Panc1 (cell line): ENCODE measurements around the gene INPP5A. TPM values are rescaled to one million over a fixed set of nuclear protein-coding genes. Genes with fewer than 3 reads are reported as not detected.
A peak's percentile ranks its signal among the peaks of the same experiment; 100 is the strongest.

ENCODE experiments used
- ATAC-seq: fragments of 200-7000 bp; cut with Tn5 transposase; 2 replicates; pipeline ENCODE4 v1.9.1; 2020; ENCODE audit warnings: mild to moderate bottlenecking, moderate library complexity
- BruUV-seq: library from RNA; stranded (reverse); fragments of 400-500 nt; replicated peaks from 2 replicates; lab custom pipeline; 2021; lab: Mats Ljungman, UMichigan
- CTCF ChIA-PET: fragments of 300-600 bp; sonication (Branson Sonifier 250); formaldehyde crosslinking; loops from one replicate; lab custom pipeline; 2022; ENCODE audit warnings: antibody characterized with exemption; lab: Charles Lee
- POLR2A ChIA-PET: fragments of 300-600 bp; sonication (Branson Sonifier 250); formaldehyde crosslinking; loops from one replicate; lab custom pipeline; 2022; ENCODE audit warnings: antibody characterized with exemption; lab: Charles Lee
- DNase-seq: peaks from one replicate; pipeline ENCODE4 v3.0.0-alpha.2; 2010; ENCODE audit warnings: low read depth, low spot score
- H3K27ac ChIP-seq: 2 replicates; pipeline ENCODE4 v1.5.1; 2011; ENCODE audit warnings: mild to moderate bottlenecking, low read length, inconsistent platforms
- H3K27me3 ChIP-seq: fragments of 200-500 bp; sonication (Bioruptor generic); 2 replicates; pipeline ENCODE4 v1.6.0; 2014; ENCODE audit warnings: low read length, inconsistent platforms; ENCODE audit not compliant: control insufficient read depth, insufficient read depth
- H3K36me3 ChIP-seq: fragments of 200-500 bp; sonication (Bioruptor generic); 2 replicates; pipeline ENCODE4 v1.5.1; 2014; ENCODE audit warnings: inconsistent platforms, mild to moderate bottlenecking, low read length, moderate library complexity; ENCODE audit not compliant: control insufficient read depth, insufficient read depth
- H3K4me1 ChIP-seq: 2 replicates; pipeline ENCODE4 v1.5.1; 2011; ENCODE audit warnings: inconsistent platforms, mild to moderate bottlenecking, low read length, moderate library complexity; ENCODE audit not compliant: control insufficient read depth, insufficient read depth
- H3K4me3 ChIP-seq, 2 experiments: 2 replicates each; pipeline ENCODE4 v1.5.1; 2011 to 2012; ENCODE audit warnings: low read depth in 2 of 2, low read length in 2 of 2, mild to moderate bottlenecking in 2 of 2, inconsistent platforms in 1 of 2, moderate library complexity in 1 of 2
- H3K9me3 ChIP-seq: fragments of 200-500 bp; sonication (Bioruptor generic); 2 replicates; pipeline ENCODE4 v1.5.1; 2014; ENCODE audit warnings: low read depth, mild to moderate bottlenecking, inconsistent platforms, low read length, moderate library complexity; ENCODE audit not compliant: control insufficient read depth, insufficient read depth
- POLR2AphosphoS5 ChIP-seq: IDR thresholded peaks from 2 replicates; pipeline ENCODE4 v1.6.1; 2012; ENCODE audit warnings: mild to moderate bottlenecking, low read depth, low read length, moderate library complexity
- SIN3A ChIP-seq: IDR thresholded peaks from 2 replicates; pipeline ENCODE4 v1.6.1; 2012; ENCODE audit warnings: low read depth, mild to moderate bottlenecking, low read length, moderate library complexity, borderline replicate concordance; ENCODE audit not compliant: insufficient read depth
- TCF7L2 ChIP-seq: IDR thresholded peaks from 2 replicates; pipeline ENCODE4 v1.6.1; 2011; ENCODE audit warnings: mild to moderate bottlenecking, low read depth, low read length, inconsistent platforms
- in situ Hi-C: cut with HindIII; loops from 2 replicates; pipeline ENCODE4 v1.10.0; 2016; ENCODE audit warnings: low sequenced_read_pairs, low pct_unique_long_range_greater_than_20kb
- intact Hi-C: fragments of 100-400 bp; cut with micrococcal nuclease; formaldehyde crosslinking; loops from one replicate; pipeline ENCODE4 v1.10.0; 2022; ENCODE audit not compliant: unreplicated experiment
- total RNA-seq: library from RNA; stranded (reverse); gene quantifications from one replicate; pipeline ENCODE4 v1.2.1, GENCODE V29; 2021; ENCODE audit not compliant: unreplicated experiment
- TF ChIP-seq, protein P1 (sequence below), 2 experiments: IDR thresholded peaks; 2 replicates each; pipeline ENCODE4 v1.6.1; 2011 to 2012; ENCODE audit warnings: low read depth in 2 of 2, control low read depth in 1 of 2, low read length in 1 of 2, mild to moderate bottlenecking in 1 of 2, moderate library complexity in 1 of 2; ENCODE audit not compliant: insufficient read depth in 1 of 2
- TF ChIP-seq, protein P2 (sequence below): fragments of 450-650 bp; IDR thresholded peaks from 2 replicates; pipeline ENCODE4 v1.5.1; 2017; ENCODE audit warnings: mild to moderate bottlenecking

Gene INPP5A
- total RNA-seq, 1 experiment from 2014 or later = 60.0 TPM

GRCh38 chr10:132808383-132809231 lies 271.0 kb downstream of the INPP5A start:
- no peaks in the 10 kb centered on the region for H3K4me1 ChIP-seq
- CTCF ChIA-PET = no interaction called here
- no peaks in the 10 kb centered on the region for H3K9me3 ChIP-seq
- in situ Hi-C loops = no loop called here
- H3K27me3 ChIP-seq = no peaks in the 10 kb centered on the region
- no peak overlapping the region for H3K27ac ChIP-seq
- DNase-seq (no peak), ATAC-seq (no peak; the same call in 1 of the 2 replicates)
- no peak overlapping the region for H3K4me3 ChIP-seq
- no peak for TF ChIP-seq POLR2AphosphoS5
- no peak for TF ChIP-seq TCF7L2
- no peak for TF ChIP-seq SIN3A
- TF ChIP-seq, protein P1, sequence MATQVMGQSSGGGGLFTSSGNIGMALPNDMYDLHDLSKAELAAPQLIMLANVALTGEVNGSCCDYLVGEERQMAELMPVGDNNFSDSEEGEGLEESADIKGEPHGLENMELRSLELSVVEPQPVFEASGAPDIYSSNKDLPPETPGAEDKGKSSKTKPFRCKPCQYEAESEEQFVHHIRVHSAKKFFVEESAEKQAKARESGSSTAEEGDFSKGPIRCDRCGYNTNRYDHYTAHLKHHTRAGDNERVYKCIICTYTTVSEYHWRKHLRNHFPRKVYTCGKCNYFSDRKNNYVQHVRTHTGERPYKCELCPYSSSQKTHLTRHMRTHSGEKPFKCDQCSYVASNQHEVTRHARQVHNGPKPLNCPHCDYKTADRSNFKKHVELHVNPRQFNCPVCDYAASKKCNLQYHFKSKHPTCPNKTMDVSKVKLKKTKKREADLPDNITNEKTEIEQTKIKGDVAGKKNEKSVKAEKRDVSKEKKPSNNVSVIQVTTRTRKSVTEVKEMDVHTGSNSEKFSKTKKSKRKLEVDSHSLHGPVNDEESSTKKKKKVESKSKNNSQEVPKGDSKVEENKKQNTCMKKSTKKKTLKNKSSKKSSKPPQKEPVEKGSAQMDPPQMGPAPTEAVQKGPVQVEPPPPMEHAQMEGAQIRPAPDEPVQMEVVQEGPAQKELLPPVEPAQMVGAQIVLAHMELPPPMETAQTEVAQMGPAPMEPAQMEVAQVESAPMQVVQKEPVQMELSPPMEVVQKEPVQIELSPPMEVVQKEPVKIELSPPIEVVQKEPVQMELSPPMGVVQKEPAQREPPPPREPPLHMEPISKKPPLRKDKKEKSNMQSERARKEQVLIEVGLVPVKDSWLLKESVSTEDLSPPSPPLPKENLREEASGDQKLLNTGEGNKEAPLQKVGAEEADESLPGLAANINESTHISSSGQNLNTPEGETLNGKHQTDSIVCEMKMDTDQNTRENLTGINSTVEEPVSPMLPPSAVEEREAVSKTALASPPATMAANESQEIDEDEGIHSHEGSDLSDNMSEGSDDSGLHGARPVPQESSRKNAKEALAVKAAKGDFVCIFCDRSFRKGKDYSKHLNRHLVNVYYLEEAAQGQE (IDR thresholded peaks at IDR 0.05; ENCODE audit: insufficient read depth in 1 of 2, low read depth in 2 of 2, low read length in 1 of 2) = no peak
- TF ChIP-seq, protein P2, sequence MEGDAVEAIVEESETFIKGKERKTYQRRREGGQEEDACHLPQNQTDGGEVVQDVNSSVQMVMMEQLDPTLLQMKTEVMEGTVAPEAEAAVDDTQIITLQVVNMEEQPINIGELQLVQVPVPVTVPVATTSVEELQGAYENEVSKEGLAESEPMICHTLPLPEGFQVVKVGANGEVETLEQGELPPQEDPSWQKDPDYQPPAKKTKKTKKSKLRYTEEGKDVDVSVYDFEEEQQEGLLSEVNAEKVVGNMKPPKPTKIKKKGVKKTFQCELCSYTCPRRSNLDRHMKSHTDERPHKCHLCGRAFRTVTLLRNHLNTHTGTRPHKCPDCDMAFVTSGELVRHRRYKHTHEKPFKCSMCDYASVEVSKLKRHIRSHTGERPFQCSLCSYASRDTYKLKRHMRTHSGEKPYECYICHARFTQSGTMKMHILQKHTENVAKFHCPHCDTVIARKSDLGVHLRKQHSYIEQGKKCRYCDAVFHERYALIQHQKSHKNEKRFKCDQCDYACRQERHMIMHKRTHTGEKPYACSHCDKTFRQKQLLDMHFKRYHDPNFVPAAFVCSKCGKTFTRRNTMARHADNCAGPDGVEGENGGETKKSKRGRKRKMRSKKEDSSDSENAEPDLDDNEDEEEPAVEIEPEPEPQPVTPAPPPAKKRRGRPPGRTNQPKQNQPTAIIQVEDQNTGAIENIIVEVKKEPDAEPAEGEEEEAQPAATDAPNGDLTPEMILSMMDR = no peak
- H3K36me3 ChIP-seq = no peaks in the 10 kb centered on the region
- POLR2A ChIA-PET = interaction anchor here (0.6 kb wide), 1 partner anchor 18 kb away, joined by 7 read pairs; no protein-coding TSS in a partner anchor
- intact Hi-C loops = no loop called here
- no TSS peak for BruUV-seq

DNA sequence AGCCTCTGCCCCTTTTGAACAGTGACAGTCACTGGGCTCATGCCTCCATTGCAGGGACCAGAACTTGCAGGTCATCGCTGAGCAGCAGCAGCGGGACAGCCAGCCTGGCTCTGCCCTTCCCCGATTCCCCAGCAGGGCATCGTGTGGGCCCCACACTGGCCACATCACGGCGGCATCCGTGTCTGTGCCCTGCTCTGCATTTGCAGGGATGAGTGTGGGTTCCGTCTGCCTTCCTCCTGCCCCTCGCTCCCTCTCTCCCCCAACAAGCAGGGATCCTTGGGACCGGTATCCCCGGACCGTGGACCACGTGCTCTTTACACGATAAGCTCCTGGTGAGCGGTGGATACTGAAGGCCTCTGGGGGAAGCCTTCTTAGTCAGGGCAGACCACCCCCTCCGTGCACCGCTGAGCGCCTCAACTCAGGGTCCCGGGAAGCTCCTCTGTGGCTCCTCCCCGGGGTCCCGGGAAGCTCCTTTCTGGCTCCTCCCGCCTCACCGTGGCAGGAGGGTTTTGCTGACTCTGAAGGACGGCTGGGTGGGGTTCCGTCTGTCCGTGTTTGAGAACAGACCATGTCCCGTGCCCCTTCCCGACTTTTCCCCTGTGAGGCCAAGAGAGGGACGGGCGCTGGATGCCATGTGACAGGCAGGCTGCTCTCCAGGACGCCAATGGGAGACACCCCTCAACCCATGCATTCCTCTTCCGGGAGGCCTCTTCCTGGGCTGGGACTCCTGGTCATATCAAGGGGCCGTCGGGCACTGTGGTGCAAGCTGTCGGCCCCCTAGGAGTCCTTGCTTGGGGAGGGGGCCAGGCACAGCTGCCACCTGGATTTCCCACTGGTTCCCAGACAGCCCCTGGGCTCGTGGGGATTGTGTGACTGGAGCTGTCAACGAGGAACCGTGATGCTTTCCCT lies 271.9 kb downstream of the INPP5A start:
- Histone ChIP-seq H3K9me3 (no peaks in the 10 kb centered on the region), H3K27ac (no peak overlapping the region), H3K36me3 (no peaks in the 10 kb centered on the region), H3K4me3 (no peak overlapping the region), H3K27me3 (no peaks in the 10 kb centered on the region), H3K4me1 (no peaks in the 10 kb centered on the region)
- no TSS peak for BruUV-seq
- ChIA-PET CTCF (no interaction called here), POLR2A (interaction anchor here (0.5 to 0.6 kb wide), 2 partner anchors 19 to 54 kb away, joined by 6 to 7 read pairs; no protein-coding TSS in a partner anchor)
- in situ Hi-C loops (no loop called here), intact Hi-C loops (no loop called here)
- ATAC-seq (0 out of 2 replicates have a peak, but pooled peaks have one; percentile 25), DNase-seq (no peak)
- TF ChIP-seq, protein P2 = no peak
- TF ChIP-seq TCF7L2 = no peak
